Measurements from ENCODE around the gene PPFIBP1. TPM values are rescaled to one million over a fixed set of nuclear protein-coding genes. Genes with fewer than 3 reads are reported as not detected.

The PPFIBP1 gene
- total RNA-seq, 1 experiment from 2014 or later = 88.6 TPM

- BruUV-seq (replicated peaks) = no TSS peak
Measured at GRCh38 chr12:27614866-27615265, 90.9 kb downstream of the PPFIBP1 start.

GRCh38 chr12:27615331-27615891, 91.4 kb downstream of the PPFIBP1 start:
- peak overlapping the region; percentile 48 for H3K27ac ChIP-seq (ENCODE audit: low read length)
- H3K4me1 ChIP-seq (ENCODE audit: control insufficient read depth, insufficient read depth, low read length) = peaks cover 41% of the 10 kb centered on the region
- H3K4me3 ChIP-seq (ENCODE audit: low read depth in 2 of 2, low read length in 2 of 2) = no peak overlapping the region
- ChIA-PET POLR2A (no interaction called here), CTCF (no interaction called here)
- intact Hi-C loops (cut with micrococcal nuclease; ENCODE audit: unreplicated experiment) = no loop called here
- BruUV-seq (replicated peaks) = no TSS peak
- no peaks in the 10 kb centered on the region for H3K9me3 ChIP-seq (ENCODE audit: control insufficient read depth, insufficient read depth, low read depth, low read length)
- no peaks in the 10 kb centered on the region for H3K27me3 ChIP-seq (ENCODE audit: control insufficient read depth, insufficient read depth, low read length)
- peak; percentile 78 for TF ChIP-seq TCF7L2 (IDR thresholded peaks at IDR 0.05; ENCODE audit: low read depth, low read length)
- no peak for TF ChIP-seq POLR2AphosphoS5 (IDR thresholded peaks at IDR 0.05; ENCODE audit: low read depth, low read length)
- ATAC-seq (peak; percentile 43), DNase-seq (ENCODE audit: low read depth, low spot score) (no peak)
- in situ Hi-C loops (cut with HindIII; ENCODE audit: low pct_unique_long_range_greater_than_20kb, low sequenced_read_pairs) = no loop called here
- H3K36me3 ChIP-seq (ENCODE audit: control insufficient read depth, insufficient read depth, low read length) = no peaks in the 10 kb centered on the region

More at GRCh38 chr12:27614866-27615265, 90.9 kb downstream of the PPFIBP1 start:
- no peak for ATAC-seq
- no peaks in the 10 kb centered on the region for H3K27me3 ChIP-seq (ENCODE audit: control insufficient read depth, insufficient read depth, low read length)
- intact Hi-C loops (cut with micrococcal nuclease; ENCODE audit: unreplicated experiment) (no loop called here), in situ Hi-C loops (cut with HindIII; ENCODE audit: low pct_unique_long_range_greater_than_20kb, low sequenced_read_pairs) (no loop called here)
- ChIA-PET CTCF (no interaction called here), POLR2A (interaction anchor here (0.6 kb wide), 1 partner anchor 14 kb away, joined by 3 read pairs; no protein-coding TSS in a partner anchor)
- TF ChIP-seq REST (IDR thresholded peaks at IDR 0.05; ENCODE audit: insufficient read depth in 1 of 2, low read depth in 2 of 2, low read length in 1 of 2) (no peak), POLR2AphosphoS5 (IDR thresholded peaks at IDR 0.05; ENCODE audit: low read depth, low read length) (no peak), TCF7L2 (IDR thresholded peaks at IDR 0.05; ENCODE audit: low read depth, low read length) (no peak), CTCF (IDR thresholded peaks at IDR 0.05) (no peak; the same call in 1 of the 2 replicates), SIN3A (IDR thresholded peaks at IDR 0.05; ENCODE audit: borderline replicate concordance, insufficient read depth, low read depth, low read length) (no peak)
- no peak for DNase-seq (ENCODE audit: low read depth, low spot score)
- H3K4me3 ChIP-seq (ENCODE audit: low read depth in 2 of 2, low read length in 2 of 2) = no peak overlapping the region
- 0 out of 2 replicates have a peak overlapping the region, but pooled peaks have one; percentile 48 for H3K27ac ChIP-seq (ENCODE audit: low read length)
- H3K9me3 ChIP-seq (ENCODE audit: control insufficient read depth, insufficient read depth, low read depth, low read length) = no peaks in the 10 kb centered on the region
- H3K36me3 ChIP-seq (ENCODE audit: control insufficient read depth, insufficient read depth, low read length) = no peaks in the 10 kb centered on the region
- peaks cover 46% of the 10 kb centered on the region for H3K4me1 ChIP-seq (ENCODE audit: control insufficient read depth, insufficient read depth, low read length)

GRCh38 chr12:27616356-27617142, 92.5 kb downstream of the PPFIBP1 start:
- ATAC-seq (no peak), DNase-seq (ENCODE audit: low read depth, low spot score) (no peak)
- no TSS peak for BruUV-seq (replicated peaks)
- intact Hi-C loops (cut with micrococcal nuclease; ENCODE audit: unreplicated experiment) = no loop called here
- H3K27me3 ChIP-seq (ENCODE audit: control insufficient read depth, insufficient read depth, low read length) = no peaks in the 10 kb centered on the region
- ChIA-PET CTCF (no interaction called here), POLR2A (no interaction called here)
- H3K36me3 ChIP-seq (ENCODE audit: control insufficient read depth, insufficient read depth, low read length) = no peaks in the 10 kb centered on the region
- in situ Hi-C loops (cut with HindIII; ENCODE audit: low pct_unique_long_range_greater_than_20kb, low sequenced_read_pairs) = no loop called here
- peak overlapping the region; percentile 0 for H3K27ac ChIP-seq (ENCODE audit: low read length)
- H3K9me3 ChIP-seq (ENCODE audit: control insufficient read depth, insufficient read depth, low read depth, low read length) = no peaks in the 10 kb centered on the region
- H3K4me1 ChIP-seq (ENCODE audit: control insufficient read depth, insufficient read depth, low read length) = peaks cover 35% of the 10 kb centered on the region
- TF ChIP-seq TCF7L2 (IDR thresholded peaks at IDR 0.05; ENCODE audit: low read depth, low read length) (no peak), SIN3A (IDR thresholded peaks at IDR 0.05; ENCODE audit: borderline replicate concordance, insufficient read depth, low read depth, low read length) (no peak), POLR2AphosphoS5 (IDR thresholded peaks at IDR 0.05; ENCODE audit: low read depth, low read length) (no peak), REST (IDR thresholded peaks at IDR 0.05; ENCODE audit: insufficient read depth in 1 of 2, low read depth in 2 of 2, low read length in 1 of 2) (no peak), CTCF (IDR thresholded peaks at IDR 0.05) (no peak)
- no peak overlapping the region for H3K4me3 ChIP-seq (ENCODE audit: low read depth in 2 of 2, low read length in 2 of 2)
